Activated T-helper 1 cell treated with anti-CD3 and anti-CD28 coated beads, Interleukin-2, amount 50 U/mL, for 16 hours (primary cell): ENCODE measurements around the gene NEGR1.

ENCODE experiments used
- DNase-seq, 2 donors: peaks; one replicate each; pipeline ENCODE4 v3.0.0-alpha.2; 2020; ENCODE audit warnings: low read depth in 1 of 2, low spot score in 1 of 2

Gene NEGR1

DNA sequence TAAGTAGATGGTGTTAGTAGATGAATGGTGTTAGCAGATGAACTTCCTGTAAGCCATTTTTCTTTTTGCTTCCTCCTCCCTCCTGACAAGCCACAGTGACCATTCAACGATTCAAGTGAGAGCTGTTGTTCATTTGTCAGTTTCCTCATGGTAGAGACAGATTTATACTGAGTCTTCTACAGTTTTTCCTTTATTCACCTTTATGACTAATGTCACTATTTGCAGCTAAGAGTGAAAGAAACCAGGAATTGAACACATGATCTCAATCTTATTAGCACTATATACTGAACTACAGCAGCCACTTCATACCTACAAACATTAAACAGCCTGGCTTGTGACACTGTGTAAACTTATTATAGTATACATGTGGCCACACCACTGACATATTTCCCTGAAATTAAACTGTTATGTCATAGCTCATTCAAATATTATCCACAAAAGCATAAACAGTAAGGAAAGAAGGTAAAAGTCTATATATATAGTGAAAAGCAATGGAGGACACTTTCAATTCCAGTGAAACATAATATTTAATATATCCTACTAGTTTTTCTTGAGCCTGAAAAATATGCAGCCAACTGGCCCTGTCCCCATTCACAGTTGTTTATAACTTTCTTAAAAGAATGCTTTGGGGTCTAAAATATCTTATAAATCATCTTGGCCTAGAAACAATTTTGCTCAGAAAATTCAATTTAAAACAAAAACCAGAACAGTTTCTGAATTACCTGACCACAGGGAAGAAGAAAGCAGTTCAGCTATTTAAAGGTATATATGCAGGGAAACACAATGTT is 634.6 kb downstream of the NEGR1 start:
- no peak for DNase-seq

DNA sequence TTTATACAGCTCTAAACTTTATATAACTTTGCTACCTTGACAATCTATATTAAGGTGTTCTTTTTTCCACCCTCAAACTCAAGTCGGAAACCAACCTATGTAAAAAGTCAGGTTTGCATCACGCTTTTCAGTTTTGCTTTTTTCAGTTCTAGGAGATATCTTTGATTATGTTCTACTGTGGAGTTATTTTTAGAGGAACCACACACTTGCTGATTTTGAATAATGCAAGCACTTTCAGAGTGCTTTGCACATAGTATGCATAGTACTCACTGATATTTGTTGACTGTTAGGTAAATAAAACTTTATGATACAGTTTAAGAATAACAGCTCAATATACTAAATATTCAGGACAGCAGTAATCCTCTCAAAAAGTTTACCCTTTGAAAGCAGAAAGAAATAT is 637.3 kb downstream of the NEGR1 start:
- no peak for DNase-seq

DNA sequence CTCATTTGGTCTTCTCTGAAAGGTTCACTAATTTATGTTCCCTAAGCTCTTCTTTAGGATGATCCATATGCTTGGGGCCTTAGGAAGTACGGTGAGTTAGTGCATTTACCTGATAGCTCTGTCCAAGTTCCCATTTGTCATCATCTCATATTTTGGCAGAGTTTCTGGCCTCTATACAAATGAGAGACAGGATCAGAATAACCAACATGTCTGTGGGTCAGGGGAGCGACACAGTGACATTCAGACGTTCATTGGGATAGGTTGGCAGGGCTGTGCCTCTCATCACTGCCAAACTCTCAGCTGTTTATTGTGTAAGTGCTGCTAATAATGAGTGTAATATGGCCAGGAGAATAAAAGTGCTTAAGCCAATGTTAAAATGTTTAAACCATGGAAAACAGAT is 640.4 kb downstream of the NEGR1 start:
- DNase-seq: no peak

DNA sequence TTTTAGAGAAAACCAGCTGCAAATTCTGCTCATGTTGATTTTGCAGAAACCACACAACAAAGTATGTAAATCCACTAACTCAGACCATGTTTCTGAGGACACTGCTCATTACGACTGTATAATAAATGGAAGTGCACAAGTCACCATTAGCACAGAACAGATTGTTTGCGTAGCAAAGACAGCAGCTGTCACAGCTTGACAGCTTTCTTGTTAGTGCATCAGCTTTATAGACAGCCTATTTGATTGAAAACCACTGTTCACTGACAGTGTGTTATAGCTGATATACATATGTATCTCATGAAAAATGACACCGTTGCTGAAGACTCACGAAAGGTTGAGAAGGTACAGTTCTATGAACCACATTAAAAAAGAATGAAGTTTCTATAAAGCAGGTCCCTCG is 641.3 kb downstream of the NEGR1 start:
- no peak for DNase-seq

DNA sequence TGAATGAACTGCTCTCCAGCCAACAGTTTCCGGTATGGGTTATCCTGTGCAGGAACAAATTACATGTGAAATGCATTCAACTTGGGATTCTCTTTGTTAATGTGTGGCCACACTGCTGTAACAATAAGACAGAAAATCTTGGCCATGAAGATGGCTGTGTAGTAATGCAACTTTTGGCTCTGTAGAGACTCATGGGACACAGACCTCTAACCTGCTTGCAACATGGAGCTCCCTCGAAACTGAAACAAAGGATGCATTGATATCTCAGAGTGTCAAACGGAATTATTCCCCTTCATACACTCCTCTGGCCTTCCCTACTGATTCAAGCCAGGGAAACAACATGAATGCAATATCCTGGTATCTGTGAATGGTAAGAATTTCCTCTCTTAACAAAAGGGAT is 642.2 kb downstream of the NEGR1 start:
- no peak for DNase-seq

DNA sequence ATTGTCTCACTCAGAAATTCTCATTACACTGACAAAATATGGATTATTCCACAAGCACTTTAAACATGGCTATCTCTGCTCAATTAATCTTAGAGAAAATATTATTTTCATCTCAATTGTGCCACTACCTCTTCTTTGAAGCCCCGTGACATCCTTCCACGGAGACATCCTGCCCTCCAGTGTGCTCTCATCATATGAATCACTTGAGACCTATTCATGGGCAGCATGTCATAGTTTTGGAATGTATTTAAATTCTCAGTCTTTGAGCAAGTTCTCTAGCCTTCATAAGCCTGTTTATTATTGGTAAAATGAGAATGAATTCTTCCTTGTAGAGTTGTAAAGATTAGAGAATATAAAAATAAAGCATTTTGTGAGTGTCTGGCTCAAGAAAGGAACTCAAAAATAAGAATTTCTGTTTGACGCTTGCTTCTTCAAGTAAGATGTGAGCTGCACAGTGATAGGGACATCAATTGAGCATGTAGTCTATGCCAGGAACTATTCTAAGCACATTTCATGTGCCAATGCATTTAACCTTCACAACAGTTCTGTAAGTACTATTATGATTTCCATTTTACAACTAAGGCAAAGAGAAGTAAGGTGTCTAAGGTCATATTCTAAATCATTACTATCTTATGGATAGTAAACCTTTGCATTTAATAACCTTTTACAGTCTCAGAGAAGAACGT is 644.1 kb downstream of the NEGR1 start:
- DNase-seq: no peak

DNA sequence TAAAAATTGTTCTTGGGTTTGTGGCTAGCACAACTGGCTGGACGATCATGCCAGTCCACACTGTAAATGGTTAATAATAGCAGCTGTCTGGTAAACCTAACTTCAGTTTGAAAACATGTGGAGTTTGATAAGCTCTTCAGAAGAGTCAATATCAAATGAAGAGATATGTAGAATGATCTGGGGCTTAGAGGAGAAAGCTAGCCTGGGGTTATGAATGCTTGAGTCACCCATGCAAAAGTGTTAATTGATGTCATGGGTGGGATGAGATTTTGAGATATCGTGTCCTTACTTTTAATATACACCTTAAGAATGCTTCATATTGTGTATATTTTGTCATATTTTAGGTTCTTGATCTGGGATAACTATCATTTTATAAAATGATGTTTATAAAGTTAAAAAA is 646.8 kb downstream of the NEGR1 start:
- no peak for DNase-seq

DNA sequence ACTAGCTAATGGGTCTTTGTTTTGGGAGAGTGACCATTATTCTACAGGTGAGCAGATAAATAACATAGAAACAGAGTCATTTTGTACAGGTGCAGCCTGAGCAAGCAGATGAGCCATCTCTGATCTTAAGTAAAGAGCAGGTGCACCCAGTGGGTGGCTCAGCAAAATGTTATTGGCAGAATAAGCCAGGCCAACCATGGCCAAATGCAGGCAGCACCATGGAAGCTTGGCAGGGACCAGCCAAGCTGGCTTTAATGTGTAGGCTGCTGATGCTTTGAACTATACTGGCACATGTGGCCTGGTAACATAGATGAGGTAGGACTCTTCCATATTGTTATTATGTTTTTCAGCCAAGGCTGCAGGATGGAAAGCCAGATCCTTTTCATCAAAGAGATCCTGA is 648.2 kb downstream of the NEGR1 start:
- DNase-seq: no peak

DNA sequence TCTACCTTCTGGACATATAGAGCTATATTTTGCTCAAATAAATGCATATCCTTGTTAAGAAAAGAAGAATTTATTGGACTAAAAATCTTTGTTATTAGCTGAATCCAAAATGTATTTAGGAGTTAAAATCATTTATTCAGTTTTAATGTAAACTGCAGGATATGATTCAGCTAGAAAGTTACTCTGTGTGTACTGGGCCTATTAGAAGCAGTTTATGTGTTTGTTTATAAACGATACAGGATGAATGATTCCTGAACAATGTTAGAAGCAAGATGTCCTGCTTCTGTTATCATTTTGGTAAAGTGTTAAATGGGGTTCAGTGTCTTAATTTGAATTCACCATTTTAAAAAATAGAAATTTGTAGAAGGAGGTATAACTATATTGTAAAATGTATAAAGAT is 652.3 kb downstream of the NEGR1 start:
- no peak for DNase-seq

DNA sequence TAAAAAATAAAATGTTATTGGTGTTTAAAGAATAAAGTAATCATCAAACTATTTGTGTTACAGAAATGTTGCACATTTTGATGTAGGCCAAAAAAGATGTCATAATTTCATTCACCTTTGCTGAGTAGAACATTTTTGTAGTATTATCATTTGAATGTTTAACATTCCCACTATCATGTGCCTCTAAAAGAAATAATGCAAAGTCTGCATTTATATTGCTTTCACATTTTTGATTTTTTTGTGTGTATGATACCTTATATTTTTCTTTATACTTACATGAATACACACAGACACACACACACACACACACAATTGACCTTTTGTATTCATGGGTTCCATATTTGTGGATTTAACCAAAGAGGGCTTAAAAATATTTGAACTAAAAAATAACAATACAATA is 657.3 kb downstream of the NEGR1 start:
- DNase-seq: no peak

DNA sequence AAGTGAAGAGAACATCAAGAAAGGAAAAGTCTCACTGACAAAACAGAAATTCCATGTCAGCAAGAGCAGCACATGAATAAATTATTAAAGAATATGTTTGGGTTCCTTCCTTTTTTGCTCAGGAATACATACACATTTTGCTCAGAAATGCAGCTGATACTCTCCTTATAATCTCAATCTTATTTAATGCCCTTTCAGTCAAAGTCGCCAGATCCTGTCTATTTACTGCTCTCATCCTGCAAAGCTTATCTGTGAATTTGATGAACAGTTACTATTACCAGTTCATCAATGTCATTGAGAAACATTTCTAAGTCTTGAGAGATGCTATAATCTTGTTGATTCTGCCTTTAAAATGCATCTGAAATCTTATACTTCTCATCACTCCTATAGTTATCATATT is 658.5 kb downstream of the NEGR1 start:
- no peak for DNase-seq

DNA sequence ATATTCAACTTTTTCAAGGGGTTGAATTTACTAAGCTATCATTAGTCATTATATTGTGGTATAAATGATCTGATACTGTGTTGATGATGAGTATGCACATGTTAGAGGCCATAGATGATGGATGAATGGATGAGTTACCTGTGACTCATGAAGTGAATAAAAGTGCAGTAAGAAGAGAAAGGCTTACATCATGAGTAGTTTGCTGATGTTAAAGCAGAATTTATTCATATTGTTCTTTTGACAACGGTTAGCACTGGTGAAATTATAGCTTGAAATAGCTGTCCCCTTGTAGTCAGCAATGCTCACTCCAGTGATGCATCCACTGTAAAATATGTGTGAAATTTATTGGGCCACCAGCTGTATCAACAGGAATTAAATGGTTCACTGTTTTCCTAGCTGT is 660.6 kb downstream of the NEGR1 start:
- no peak for DNase-seq

DNA sequence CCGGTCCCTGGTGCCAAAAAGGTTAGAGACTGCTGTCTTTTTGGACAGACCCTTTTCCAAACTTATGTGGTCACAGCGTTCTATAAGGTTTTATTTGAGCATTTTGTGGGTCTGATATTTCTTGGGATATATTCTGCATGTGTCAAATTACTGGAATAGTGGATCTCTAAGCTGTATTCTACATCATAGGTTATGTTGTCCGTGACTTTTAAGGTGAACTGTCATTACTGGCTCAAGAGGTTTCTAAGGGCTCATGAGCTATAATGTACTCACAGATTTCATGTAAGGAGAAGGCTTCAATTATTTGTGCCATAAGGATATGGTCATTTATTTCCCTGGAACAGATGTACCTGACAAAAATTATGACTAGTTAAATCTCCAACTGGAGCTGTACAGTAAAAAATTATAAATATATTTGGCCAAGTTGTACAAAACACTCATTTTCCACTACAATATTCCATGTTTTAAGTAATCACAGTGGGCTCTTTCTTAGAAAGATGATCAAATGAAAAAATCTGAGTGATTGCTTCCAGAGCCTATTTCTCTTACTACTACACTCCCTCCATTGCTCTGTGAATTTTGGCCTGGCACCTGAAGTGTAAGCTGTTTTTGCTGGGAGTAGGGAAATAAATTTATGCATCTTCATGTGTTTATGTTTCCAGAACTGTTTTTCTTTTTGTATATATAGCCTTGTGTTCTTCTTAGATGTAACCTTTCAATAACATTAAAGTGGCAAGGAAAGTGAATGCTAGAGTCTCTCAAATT is 663.4 kb downstream of the NEGR1 start:
- DNase-seq: no peak

DNA sequence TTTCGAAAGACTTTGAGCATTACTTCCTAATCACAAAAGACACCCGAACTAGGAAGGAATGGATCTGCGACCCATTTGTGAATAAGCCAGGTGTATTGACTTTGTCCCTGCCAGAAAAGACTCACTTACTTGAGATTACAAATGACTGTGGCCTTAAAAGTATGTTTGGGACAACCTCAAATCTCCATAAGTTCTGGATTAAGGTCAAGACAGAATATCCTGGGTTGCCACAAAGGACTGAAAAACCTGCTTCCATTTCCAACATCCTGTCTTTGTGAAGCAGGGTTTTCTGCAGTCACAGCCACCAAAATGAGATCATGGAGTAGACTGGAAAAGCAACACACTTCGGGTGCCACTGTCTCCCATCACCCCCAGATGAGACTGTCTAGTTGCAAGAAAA is 664.1 kb downstream of the NEGR1 start:
- DNase-seq: no peak

DNA sequence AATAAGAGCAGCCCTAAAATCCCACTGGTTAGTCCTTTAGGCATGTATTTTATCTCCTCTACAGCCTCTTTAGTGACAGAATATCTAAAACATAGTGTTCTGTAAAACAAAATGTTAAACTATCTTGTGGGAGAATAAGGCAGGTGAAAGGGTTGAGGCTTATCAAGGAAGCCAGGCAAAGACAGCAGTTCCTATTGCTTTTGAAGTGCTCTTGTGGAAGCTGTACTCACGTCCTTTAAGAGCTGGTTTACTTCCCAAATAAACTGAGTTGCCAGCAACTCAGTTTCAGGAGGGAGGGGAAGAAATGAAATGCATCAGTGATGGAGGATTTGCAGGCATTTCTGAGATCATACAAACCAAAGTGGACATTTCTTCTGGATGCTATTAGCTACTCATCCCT is 671.9 kb downstream of the NEGR1 start:
- DNase-seq: no peak

DNA sequence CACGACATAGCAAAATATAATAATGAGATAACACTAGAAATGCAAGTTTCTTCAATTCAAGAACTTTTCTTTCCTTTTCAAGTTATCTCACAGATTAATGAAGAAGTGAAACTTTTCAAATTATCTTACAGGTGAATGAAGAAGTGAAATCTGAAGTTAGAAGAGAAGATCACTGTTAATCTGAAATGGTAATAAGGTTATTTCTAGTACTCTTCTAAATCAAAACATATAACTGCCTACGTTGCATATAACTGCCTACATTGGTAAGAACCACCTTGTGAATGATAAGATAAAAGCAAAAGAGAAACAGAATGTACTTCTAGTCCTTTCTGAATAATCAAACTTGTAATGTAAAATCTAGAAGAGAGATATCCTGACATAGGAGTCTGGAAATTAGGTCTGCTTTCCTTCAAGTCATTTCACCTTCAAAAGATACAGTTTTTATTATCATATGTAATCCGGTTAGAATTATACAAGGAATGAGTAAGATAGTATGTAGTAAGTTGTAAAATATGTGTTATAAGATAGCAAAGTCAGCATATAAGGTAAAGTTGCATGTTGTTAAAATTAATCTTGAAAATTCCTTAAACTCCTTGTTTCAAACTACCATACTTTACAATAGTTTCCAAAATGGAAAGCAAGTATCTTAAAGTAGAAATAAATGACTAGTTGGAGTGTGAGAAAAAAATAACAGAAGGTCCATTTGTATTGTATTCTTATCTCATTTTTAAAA is 679.1 kb downstream of the NEGR1 start:
- DNase-seq: no peak

DNA sequence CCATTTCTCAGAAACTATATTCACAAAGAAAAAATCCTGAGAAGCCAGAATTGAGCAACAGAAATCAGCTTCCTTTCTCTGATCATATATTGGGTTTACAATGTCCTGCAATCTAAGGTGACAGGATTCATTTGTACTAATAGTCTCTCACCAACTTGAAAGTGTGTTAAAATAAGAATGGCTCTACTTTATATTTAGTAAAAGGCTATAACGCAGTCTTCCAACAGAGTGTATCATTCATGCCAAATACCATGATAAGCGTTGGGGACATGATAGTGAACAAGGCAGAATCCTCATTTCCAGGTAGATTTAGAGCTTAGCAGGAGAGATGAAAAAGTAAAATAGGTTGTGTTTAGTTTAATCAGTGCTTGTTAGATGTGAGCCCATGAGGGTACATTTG is 682.3 kb downstream of the NEGR1 start:
- DNase-seq: no peak

DNA sequence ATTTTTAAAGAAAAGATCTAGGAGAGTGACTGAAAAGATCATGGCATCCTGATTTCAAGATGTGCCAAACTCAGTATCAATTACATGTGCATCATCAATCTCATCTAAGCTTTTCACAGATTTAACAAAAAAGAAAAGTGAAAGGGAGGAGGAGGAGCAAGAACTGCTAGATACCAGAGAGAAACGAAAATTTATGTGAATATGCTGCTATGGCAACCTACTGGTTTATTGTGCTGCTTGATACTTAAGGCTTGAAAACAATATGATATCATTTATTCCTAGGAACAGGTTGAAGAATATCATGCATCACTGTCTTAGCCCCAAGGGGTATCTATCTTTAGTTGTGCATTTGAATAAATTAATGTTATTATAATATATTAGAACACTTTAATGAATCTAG is 683.0 kb downstream of the NEGR1 start:
- no peak for DNase-seq

DNA sequence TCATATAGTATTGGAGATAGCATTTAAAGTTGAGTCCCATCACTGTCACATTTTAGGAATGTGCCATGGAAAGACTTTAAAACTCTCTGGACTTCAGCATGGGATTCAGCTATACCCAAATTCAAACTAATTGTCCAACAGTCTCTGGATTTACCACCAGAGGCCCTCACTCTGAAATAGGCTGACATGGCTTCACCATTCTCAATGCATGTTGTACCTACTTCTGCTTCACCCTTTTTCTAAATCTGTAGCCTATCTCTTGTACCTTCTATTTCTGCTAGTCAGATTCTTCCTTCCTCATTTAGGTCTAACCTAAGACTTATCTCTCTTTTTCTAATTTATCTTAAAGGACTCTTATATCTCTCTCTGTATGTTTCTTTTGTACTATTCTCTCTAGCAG is 688.8 kb downstream of the NEGR1 start:
- no peak for DNase-seq

DNA sequence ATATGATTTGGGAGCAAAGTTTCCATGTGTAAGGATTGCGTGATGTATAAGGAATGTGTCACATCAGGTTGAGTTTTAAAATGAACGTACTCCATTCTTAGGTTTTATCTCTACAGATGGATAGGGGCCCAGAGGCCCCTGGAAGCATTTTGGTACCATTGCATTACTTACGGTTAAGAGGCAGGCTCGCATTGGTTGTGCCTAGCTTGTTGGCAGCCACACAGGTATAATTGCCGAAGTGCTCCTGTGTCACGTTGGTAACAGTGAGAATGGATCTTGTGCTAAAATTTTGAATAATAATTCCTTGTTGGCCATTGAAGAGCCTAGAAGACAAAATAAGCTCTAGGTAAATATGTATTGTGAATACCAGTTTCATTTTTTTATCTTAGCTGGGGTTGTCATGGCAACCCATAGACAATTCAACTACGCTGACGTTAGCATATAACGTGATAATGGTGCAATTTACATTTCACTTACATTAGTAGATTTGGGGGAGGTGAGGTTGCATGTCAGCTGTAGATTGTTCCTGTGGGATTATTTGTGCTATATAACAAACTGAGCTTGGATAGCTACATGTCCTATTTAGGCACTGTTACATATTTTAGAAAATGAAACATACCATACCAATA is 689.6 kb downstream of the NEGR1 start:
- no peak for DNase-seq

DNA sequence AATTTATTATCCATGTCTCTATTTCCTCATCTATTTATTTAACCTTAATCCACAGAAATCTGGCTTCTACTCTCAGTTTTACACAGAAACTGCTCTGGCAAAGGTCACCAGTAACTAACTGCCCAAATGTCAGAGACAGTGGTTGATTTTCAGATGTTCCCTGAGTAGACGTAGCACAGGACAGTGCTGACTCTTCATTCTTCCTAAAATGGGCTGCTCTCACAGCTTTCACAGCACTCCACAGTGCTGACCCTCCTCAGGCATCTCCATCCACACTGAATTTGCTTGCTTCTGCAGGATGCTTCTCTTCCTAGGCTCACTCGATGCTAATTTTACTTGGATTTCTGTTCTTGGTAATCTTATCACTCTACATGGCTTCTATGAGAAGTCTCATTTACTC is 693.3 kb downstream of the NEGR1 start:
- DNase-seq: no peak
